Uterus (tissue), 4 donors: Measurements from ENCODE around the gene ITPA. TPM values are rescaled to one million over a fixed set of nuclear protein-coding genes. Genes with fewer than 3 reads are reported as not detected.
"Not testable (repeated sequence)": the region's sequence is repeated elsewhere in the genome, so short reads cannot be mapped to it uniquely, and the experiment has no call there.

Experiments used
- DNase-seq, 2 donors: peaks; one replicate each; pipeline ENCODE4 v3.0.0-alpha.2; 2019 to 2020
- H3K27ac ChIP-seq, 2 donors: fragments of 200-600 bp; sonication (generic); 1 replicate in 1 of 2; 2 replicates in 1 of 2; pipeline ENCODE4 v1.5.1; 2016 to 2018
- H3K27me3 ChIP-seq, 2 donors: fragments of 200-600 bp; sonication (generic); one replicate each; pipeline ENCODE4 v1.5.1; 2018 to 2019; ENCODE audit warnings: control low read depth in 1 of 2
- H3K36me3 ChIP-seq, 2 donors: fragments of 200-600 bp; sonication (generic); one replicate each; pipeline ENCODE4 v1.5.1; 2019; ENCODE audit warnings: control low read depth in 1 of 2
- H3K4me1 ChIP-seq, 2 donors: fragments of 200-600 bp; sonication (generic); one replicate each; pipeline ENCODE4 v1.5.1; 2018 to 2019; ENCODE audit warnings: control low read depth in 1 of 2
- H3K4me3 ChIP-seq, 2 donors: fragments of 200-600 bp; sonication (generic); 1 replicate in 1 of 2; 2 replicates in 1 of 2; pipeline ENCODE4 v1.5.1; 2018 to 2019; ENCODE audit warnings: mild to moderate bottlenecking in 1 of 2
- H3K9me3 ChIP-seq, 2 donors: fragments of 200-600 bp; sonication (generic); one replicate each; pipeline ENCODE4 v1.5.1; 2019; ENCODE audit warnings: control low read depth in 1 of 2
- CTCF ChIP-seq, 4 experiments: fragments of 200-600 bp in 2 of 4; fragments of 450-650 bp in 2 of 4; sonication (generic) in 2 of 4; IDR thresholded peaks; one replicate each; pipeline ENCODE4 v1.5.1; 2016 to 2019; ENCODE audit warnings: antibody characterized with exemption in 4 of 4, mild to moderate bottlenecking in 2 of 4, moderate library complexity in 1 of 4
- POLR2A ChIP-seq, 2 donors: fragments of 450-650 bp; IDR thresholded peaks; one replicate each; pipeline ENCODE4 v1.6.1; 2016; ENCODE audit warnings: antibody characterized with exemption in 2 of 2, mild to moderate bottlenecking in 1 of 2, moderate library complexity in 1 of 2
- intact Hi-C: fragments of 100-400 bp; cut with DNase I; formaldehyde crosslinking; loops from one replicate; pipeline ENCODE4 v1.15.1; 2023; ENCODE audit warnings: low total_unique reads
- total RNA-seq, 4 donors: library from RNA; depleted of rRNA in 3 of 4; stranded (reverse); fragments of >200 nt in 3 of 4; gene quantifications; one replicate each; pipeline versions ENCODE4 v1.1.0 to v1.2.4, GENCODE V29; 2014 to 2023
- donor health status: DM: yes; HTN: yes; CAD: no.

Gene ITPA
- total RNA-seq, 4 donors from 2014 or later: 6.9 to 25.0 (median 21.8) TPM

GRCh38 chr20:3204124-3204794, 5.0 kb upstream of the ITPA start, which contains the start of gene DDRGK1:
TSS of gene DDRGK1 (minus strand) at chr20:3204682. CDS start at chr20:3204627, 55 bp downstream.
- peak within 1 kb of the TSS; percentile 85 to 88 for H3K27ac ChIP-seq
- TF ChIP-seq CTCF (IDR thresholded peaks at IDR 0.05): no peak
- TF ChIP-seq POLR2A (IDR thresholded peaks at IDR 0.05): peak; percentile 48 to 79
- no peaks in the 10 kb centered on the region for H3K36me3 ChIP-seq
- intact Hi-C loops: no loop called here
- H3K4me1 ChIP-seq: peaks cover 0 to 6% of the 10 kb centered on the region in 2 donors
- peak; percentile 91 to 93 for DNase-seq
- no peaks in the 10 kb centered on the region for H3K27me3 ChIP-seq
- peak within 1 kb of the TSS; percentile 78 to 88 for H3K4me3 ChIP-seq
- no peaks in the 10 kb centered on the region for H3K9me3 ChIP-seq

GRCh38 chr20:3208786-3209256, 477 bp upstream of the ITPA start:
- no peaks in the 10 kb centered on the region for H3K36me3 ChIP-seq
- peak overlapping the region; percentile 75 to 97 for H3K4me3 ChIP-seq
- H3K9me3 ChIP-seq: no peaks in the 10 kb centered on the region
- peak overlapping the region; percentile 84 to 87 for H3K27ac ChIP-seq
- TF ChIP-seq POLR2A (IDR thresholded peaks at IDR 0.05) (no peak), CTCF (IDR thresholded peaks at IDR 0.05) (no peak)
- no peaks in the 10 kb centered on the region for H3K27me3 ChIP-seq
- intact Hi-C loops: no loop called here
- no peaks in the 10 kb centered on the region for H3K4me1 ChIP-seq
- no peak for DNase-seq

- H3K27me3 ChIP-seq: no peaks in the 10 kb centered on the region
- DNase-seq: no peak
- H3K4me1 ChIP-seq: no peaks in the 10 kb centered on the region
- H3K27ac ChIP-seq: peak overlapping the region; percentile 84 to 87
- no peaks in the 10 kb centered on the region for H3K9me3 ChIP-seq
- intact Hi-C loops: no loop called here
- no peaks in the 10 kb centered on the region for H3K36me3 ChIP-seq
- H3K4me3 ChIP-seq: peak overlapping the region; percentile 75 to 97
- TF ChIP-seq POLR2A (IDR thresholded peaks at IDR 0.05): no peak
- TF ChIP-seq CTCF (IDR thresholded peaks at IDR 0.05): no peak
Observed at GRCh38 chr20:3209946-3210317, 634 bp downstream of the ITPA start.

GRCh38 chr20:3210346-3210745, 1.0 kb downstream of the ITPA start:
- H3K27ac ChIP-seq: no peak overlapping the region
- H3K4me1 ChIP-seq: no peaks in the 10 kb centered on the region
- DNase-seq: no peak
- H3K36me3 ChIP-seq: no peaks in the 10 kb centered on the region
- intact Hi-C loops: no loop called here
- no peaks in the 10 kb centered on the region for H3K27me3 ChIP-seq
- H3K9me3 ChIP-seq: no peaks in the 10 kb centered on the region
- no peak for TF ChIP-seq CTCF (IDR thresholded peaks at IDR 0.05)
- TF ChIP-seq POLR2A (IDR thresholded peaks at IDR 0.05): no peak
- peak overlapping the region; percentile 75 to 97 for H3K4me3 ChIP-seq

GRCh38 chr20:3213226-3213625, 3.9 kb downstream of the ITPA start:
- Histone ChIP-seq H3K27ac (no peak overlapping the region), H3K36me3 (no peaks in the 10 kb centered on the region)
- TF ChIP-seq POLR2A (IDR thresholded peaks at IDR 0.05) (no peak), CTCF (IDR thresholded peaks at IDR 0.05) (no peak)

GRCh38 chr20:3215359-3215917, 6.1 kb downstream of the ITPA start:
- DNase-seq, H3K9me3 ChIP-seq, intact Hi-C loops, H3K4me1 ChIP-seq, H3K27me3 ChIP-seq, H3K27ac ChIP-seq, H3K36me3 ChIP-seq, H3K4me3 ChIP-seq: not testable (repeated sequence)

More at GRCh38 chr20:3213226-3213625, 3.9 kb downstream of the ITPA start:
- DNase-seq: no peak
- no peaks in the 10 kb centered on the region for H3K4me1 ChIP-seq
- intact Hi-C loops: no loop called here
- no peak overlapping the region for H3K4me3 ChIP-seq
- H3K9me3 ChIP-seq: no peaks in the 10 kb centered on the region
- no peaks in the 10 kb centered on the region for H3K27me3 ChIP-seq
